ENCODE measurements around the gene CCDC51. TPM values are rescaled to one million over a fixed set of nuclear protein-coding genes. Genes with fewer than 3 reads are reported as not detected.

Gene CCDC51
- total RNA-seq, 1 experiment from 2014 or later: 18.9 TPM

GRCh38 chr3:48431224-48432029 lies 8.5 kb downstream of the CCDC51 start:
- no peaks in the 10 kb centered on the region for H3K9me3 Mint-ChIP-seq (ENCODE audit: low read depth, unreplicated experiment)
- no peak for DNase-seq
- intact Hi-C loops (cut with micrococcal nuclease; ENCODE audit: unreplicated experiment): no loop called here
- no peaks in the 10 kb centered on the region for H3K27me3 Mint-ChIP-seq (ENCODE audit: unreplicated experiment)
- peak overlapping the region; percentile 27 for H3K4me3 Mint-ChIP-seq (ENCODE audit: low read depth, unreplicated experiment)
- peaks cover 36% of the 10 kb centered on the region for H3K36me3 Mint-ChIP-seq (ENCODE audit: insufficient read depth, unreplicated experiment)
- no TSS peak for BruUV-seq (replicated peaks)
- H3K27ac Mint-ChIP-seq (ENCODE audit: unreplicated experiment): peak overlapping the region; percentile 89
- CTCF ChIA-PET: no interaction called here
- peaks cover 47% of the 10 kb centered on the region for H3K4me1 Mint-ChIP-seq (ENCODE audit: low read depth, unreplicated experiment)
- no peak for TF ChIP-seq CTCF (IDR thresholded peaks at IDR 0.05; ENCODE audit: unreplicated experiment)

- CTCF ChIA-PET: interaction anchor here (3.3 kb wide), 1 partner anchor 30 kb away, joined by 23 read pairs; no protein-coding TSS in a partner anchor
- intact Hi-C loops (cut with micrococcal nuclease; ENCODE audit: unreplicated experiment): no loop called here
- BruUV-seq (replicated peaks): no TSS peak
- Mint-ChIP-seq H3K4me3 (ENCODE audit: low read depth, unreplicated experiment) (peak overlapping the region; percentile 80), H3K36me3 (ENCODE audit: insufficient read depth, unreplicated experiment) (peaks cover 36% of the 10 kb centered on the region), H3K9me3 (ENCODE audit: low read depth, unreplicated experiment) (no peaks in the 10 kb centered on the region), H3K27ac (ENCODE audit: unreplicated experiment) (peak overlapping the region; percentile 89), H3K4me1 (ENCODE audit: low read depth, unreplicated experiment) (peaks cover 54% of the 10 kb centered on the region), H3K27me3 (ENCODE audit: unreplicated experiment) (no peaks in the 10 kb centered on the region)
- DNase-seq: no peak
- no peak for TF ChIP-seq CTCF (IDR thresholded peaks at IDR 0.05; ENCODE audit: unreplicated experiment)
These were observed 9.2 kb downstream of the CCDC51 start for GRCh38 chr3:48430708-48431101.

GRCh38 chr3:48429960-48430707 lies 9.8 kb downstream of the CCDC51 start, which contains the start of gene PLXNB1:
PLXNB1 (minus strand) TSS chr3:48430086; CDS start chr3:48424611, 5,475 bp downstream.
- intact Hi-C loops (cut with micrococcal nuclease; ENCODE audit: unreplicated experiment): no loop called here
- CTCF ChIA-PET: interaction anchor here (0.9 to 3.3 kb wide), 2 partner anchors 29 to 236 kb away, joined by 3 to 23 read pairs; no protein-coding TSS in a partner anchor
- Mint-ChIP-seq H3K4me3 (ENCODE audit: low read depth, unreplicated experiment) (peak within 1 kb of the TSS; percentile 80), H3K9me3 (ENCODE audit: low read depth, unreplicated experiment) (no peaks in the 10 kb centered on the region), H3K27ac (ENCODE audit: unreplicated experiment) (peak within 1 kb of the TSS; percentile 89), H3K36me3 (ENCODE audit: insufficient read depth, unreplicated experiment) (peaks cover 36% of the 10 kb centered on the region), H3K4me1 (ENCODE audit: low read depth, unreplicated experiment) (peaks cover 60% of the 10 kb centered on the region), H3K27me3 (ENCODE audit: unreplicated experiment) (no peaks in the 10 kb centered on the region)
- TF ChIP-seq CTCF (IDR thresholded peaks at IDR 0.05; ENCODE audit: unreplicated experiment): no peak
- BruUV-seq (replicated peaks): TSS peak; percentile 51
- peak; percentile 85 for DNase-seq

- TF ChIP-seq CTCF (IDR thresholded peaks at IDR 0.05; ENCODE audit: unreplicated experiment): no peak
- CTCF ChIA-PET: interaction anchor here (0.9 to 3.3 kb wide), 2 partner anchors 28 to 236 kb away, joined by 3 to 23 read pairs; no protein-coding TSS in a partner anchor
- peak overlapping the region; percentile 89 for H3K27ac Mint-ChIP-seq (ENCODE audit: unreplicated experiment)
- H3K4me3 Mint-ChIP-seq (ENCODE audit: low read depth, unreplicated experiment): peak overlapping the region; percentile 80
- no peaks in the 10 kb centered on the region for H3K9me3 Mint-ChIP-seq (ENCODE audit: low read depth, unreplicated experiment)
- no TSS peak for BruUV-seq (replicated peaks)
- no peaks in the 10 kb centered on the region for H3K27me3 Mint-ChIP-seq (ENCODE audit: unreplicated experiment)
- intact Hi-C loops (cut with micrococcal nuclease; ENCODE audit: unreplicated experiment): no loop called here
- H3K36me3 Mint-ChIP-seq (ENCODE audit: insufficient read depth, unreplicated experiment): peaks cover 42% of the 10 kb centered on the region
- H3K4me1 Mint-ChIP-seq (ENCODE audit: low read depth, unreplicated experiment): peaks cover 62% of the 10 kb centered on the region
- DNase-seq: peak; percentile 91
These were observed 10.5 kb downstream of the CCDC51 start for GRCh38 chr3:48429317-48429959.

Measured in Calu3 (cell line).